Neural progenitor cell (in vitro differentiated cells): ENCODE measurements around the gene MKNK1. TPM values are rescaled to one million over a fixed set of nuclear protein-coding genes. Genes with fewer than 3 reads are reported as not detected.

ENCODE experiments used
- DNase-seq: peaks from one replicate; pipeline ENCODE4 v3.0.0-alpha.2; 2016; ENCODE audit warnings: low spot score
- H2AFZ ChIP-seq: fragments of 200-600 bp; sonication (generic); replicated peaks from 2 replicates; pipeline ENCODE4 v1.6.1; 2016; ENCODE audit warnings: antibody characterized with exemption
- H3F3A ChIP-seq: fragments of 200-600 bp; sonication (generic); 2 replicates; pipeline ENCODE4 v1.6.1; 2016; ENCODE audit warnings: antibody characterized with exemption, low read depth
- H3K27ac ChIP-seq: fragments of 200-600 bp; sonication (generic); 2 replicates; pipeline ENCODE4 v1.5.1; 2016; ENCODE audit warnings: mild to moderate bottlenecking
- H3K27me3 ChIP-seq: fragments of 200-600 bp; sonication (generic); 2 replicates; pipeline ENCODE4 v1.6.1; 2016; ENCODE audit warnings: mild to moderate bottlenecking, moderate library complexity
- H3K36me3 ChIP-seq: fragments of 200-600 bp; sonication (generic); 2 replicates; pipeline ENCODE4 v1.5.1; 2016
- H3K4me1 ChIP-seq: fragments of 200-600 bp; sonication (generic); 2 replicates; pipeline ENCODE4 v1.6.1; 2016; ENCODE audit warnings: mixed run types
- H3K4me2 ChIP-seq: fragments of 200-600 bp; sonication (generic); 2 replicates; pipeline ENCODE4 v1.6.1; 2016
- H3K4me3 ChIP-seq: fragments of 200-600 bp; sonication (generic); 2 replicates; pipeline ENCODE4 v1.5.1; 2016
- H3K79me2 ChIP-seq: fragments of 200-600 bp; sonication (generic); 2 replicates; pipeline ENCODE4 v1.6.1; 2016; ENCODE audit warnings: low read depth
- H3K9ac ChIP-seq: fragments of 200-600 bp; sonication (generic); 2 replicates; pipeline ENCODE4 v1.6.1; 2016
- H3K9me3 ChIP-seq: fragments of 200-600 bp; sonication (generic); 2 replicates; pipeline ENCODE4 v1.5.1; 2016; ENCODE audit warnings: low read depth
- H4K20me1 ChIP-seq: fragments of 200-600 bp; sonication (generic); 2 replicates; pipeline ENCODE4 v1.6.1; 2016; ENCODE audit warnings: low read depth
- H3K27ac Mint-ChIP-seq: 3 replicates; pipeline ENCODE4 v1.8.0; 2021; ENCODE audit warnings: mixed read lengths
- H3K27me3 Mint-ChIP-seq: 2 replicates; pipeline ENCODE4 v1.8.0; 2022; ENCODE audit warnings: low read depth, mild to moderate bottlenecking, inconsistent platforms, moderate library complexity, mixed read lengths; ENCODE audit not compliant: insufficient read depth
- H3K36me3 Mint-ChIP-seq: 3 replicates; pipeline ENCODE4 v1.8.0; 2021; ENCODE audit warnings: mixed read lengths
- H3K4me1 Mint-ChIP-seq: 3 replicates; pipeline ENCODE4 v1.8.0; 2021; ENCODE audit warnings: mixed read lengths
- H3K4me3 Mint-ChIP-seq: 3 replicates; pipeline ENCODE4 v1.8.0; 2021; ENCODE audit warnings: mild to moderate bottlenecking, moderate library complexity, mixed read lengths
- H3K9me3 Mint-ChIP-seq: 3 replicates; pipeline ENCODE4 v1.8.0; 2020; ENCODE audit warnings: mixed read lengths
- CTCF ChIP-seq: fragments of 200-600 bp; sonication (generic); IDR thresholded peaks from 2 replicates; pipeline ENCODE4 v1.5.1; 2017; ENCODE audit warnings: antibody characterized with exemption, mild to moderate bottlenecking
- EZH2 ChIP-seq: fragments of 200-600 bp; sonication (generic); IDR thresholded peaks from 2 replicates; pipeline ENCODE4 v1.6.1; 2017; ENCODE audit warnings: antibody characterized with exemption, mild to moderate bottlenecking, moderate library complexity
- EZH2phosphoT487 ChIP-seq: fragments of 200-600 bp; sonication (generic); IDR thresholded peaks from 2 replicates; pipeline ENCODE4 v1.6.1; 2017; ENCODE audit warnings: antibody characterized with exemption
- total RNA-seq: library from RNA; depleted of rRNA; stranded (reverse); fragments of >200 nt; gene quantifications from 2 replicates; pipeline ENCODE4 v1.2.3, GENCODE V29; 2015; ENCODE audit warnings: low replicate concordance

MKNK1 gene
- total RNA-seq, 1 donor from 2014 or later, result 10.5 TPM

- Histone ChIP-seq H3F3A (peaks cover 30% of the 10 kb centered on the region), H3K9me3 (no peaks in the 10 kb centered on the region), H3K27ac (no peak overlapping the region), H3K4me1 (peaks cover 28% of the 10 kb centered on the region), H4K20me1 (no peaks in the 10 kb centered on the region), H3K79me2 (no peaks in the 10 kb centered on the region), H3K27me3 (peaks cover 31% of the 10 kb centered on the region), H3K9ac (no peak overlapping the region), H3K36me3 (no peaks in the 10 kb centered on the region), H3K4me3 (peak overlapping the region; percentile 61), H3K4me2 (peak overlapping the region; percentile 88), H2AFZ (peak overlapping the region; percentile 89)
- no peak for TF ChIP-seq EZH2phosphoT487
- no peak for TF ChIP-seq CTCF
- no peak for TF ChIP-seq EZH2
- peaks cover 7% of the 10 kb centered on the region for H3K27me3 Mint-ChIP-seq
- no peaks in the 10 kb centered on the region for H3K36me3 Mint-ChIP-seq
- no peak for DNase-seq
- H3K27ac Mint-ChIP-seq, result no peak overlapping the region
- H3K4me1 Mint-ChIP-seq, result peaks cover 23% of the 10 kb centered on the region
- H3K4me3 Mint-ChIP-seq, result peak overlapping the region; percentile 86
- no peaks in the 10 kb centered on the region for H3K9me3 Mint-ChIP-seq
Observed at GRCh38 chr1:46617108-46617800, 13.2 kb upstream of the MKNK1 start.

GRCh38 chr1:46616277-46617107 is 12.4 kb upstream of the MKNK1 start, which contains the start of gene MOB3C:
TSS of gene MOB3C (minus strand) at chr1:46616811. CDS start at chr1:46613321, 3,490 bp downstream.
- H4K20me1 ChIP-seq, result no peaks in the 10 kb centered on the region
- peaks cover 7% of the 10 kb centered on the region for H3K27me3 Mint-ChIP-seq
- DNase-seq, result peak; percentile 82
- peak within 1 kb of the TSS; percentile 89 for H2AFZ ChIP-seq
- peaks cover under 1% of the 10 kb centered on the region for H3K36me3 Mint-ChIP-seq
- no peak within 1 kb of the TSS for H3K9ac ChIP-seq
- peaks cover 17% of the 10 kb centered on the region for H3K4me1 Mint-ChIP-seq
- no peak within 1 kb of the TSS for H3K27ac ChIP-seq
- H3K9me3 ChIP-seq, result no peaks in the 10 kb centered on the region
- H3K36me3 ChIP-seq, result no peaks in the 10 kb centered on the region
- peak within 1 kb of the TSS; percentile 88 for H3K4me2 ChIP-seq
- peaks cover 30% of the 10 kb centered on the region for H3F3A ChIP-seq
- H3K4me1 ChIP-seq, result peaks cover 28% of the 10 kb centered on the region
- peaks cover 31% of the 10 kb centered on the region for H3K27me3 ChIP-seq
- TF ChIP-seq EZH2 (no peak), EZH2phosphoT487 (no peak)
- H3K27ac Mint-ChIP-seq, result no peak within 1 kb of the TSS
- H3K4me3 Mint-ChIP-seq, result peak within 1 kb of the TSS; percentile 86
- H3K4me3 ChIP-seq, result peak within 1 kb of the TSS; percentile 61
- no peaks in the 10 kb centered on the region for H3K9me3 Mint-ChIP-seq
- H3K79me2 ChIP-seq, result no peaks in the 10 kb centered on the region

- H3K36me3 Mint-ChIP-seq, result peaks cover 2% of the 10 kb centered on the region
- TF ChIP-seq EZH2 (no peak), EZH2phosphoT487 (no peak), CTCF (no peak)
- peaks cover 28% of the 10 kb centered on the region for H3K4me1 ChIP-seq
- peaks cover 6% of the 10 kb centered on the region for H3K27me3 Mint-ChIP-seq
- no peak for DNase-seq
- H3K4me1 Mint-ChIP-seq, result peaks cover 22% of the 10 kb centered on the region
- peak overlapping the region; percentile 82 for H3K4me3 Mint-ChIP-seq
- H3K36me3 ChIP-seq, result no peaks in the 10 kb centered on the region
- no peaks in the 10 kb centered on the region for H4K20me1 ChIP-seq
- H3K4me3 ChIP-seq, result peak overlapping the region; percentile 61
- no peak overlapping the region for H2AFZ ChIP-seq
- no peak overlapping the region for H3K9ac ChIP-seq
- no peaks in the 10 kb centered on the region for H3K9me3 Mint-ChIP-seq
- peaks cover 30% of the 10 kb centered on the region for H3F3A ChIP-seq
- H3K79me2 ChIP-seq, result no peaks in the 10 kb centered on the region
- H3K27me3 ChIP-seq, result peaks cover 31% of the 10 kb centered on the region
- no peaks in the 10 kb centered on the region for H3K9me3 ChIP-seq
- no peak overlapping the region for H3K27ac ChIP-seq
- H3K4me2 ChIP-seq, result peak overlapping the region; percentile 88
- H3K27ac Mint-ChIP-seq, result no peak overlapping the region
Observed at GRCh38 chr1:46615735-46616134, 11.7 kb upstream of the MKNK1 start.
